IPS-18c (cell line): ENCODE data around the gene ABHD10.

Experiments
- H3K4me3 ChIP-seq: 2 replicates; pipeline ENCODE4 v1.7.0; 2013; ENCODE audit warnings: low read depth, mild to moderate bottlenecking, low read length, moderate library complexity; ENCODE audit not compliant: insufficient read depth
- H3K9me3 ChIP-seq: one replicate; pipeline ENCODE4 v1.6.1; 2013; ENCODE audit warnings: mild to moderate bottlenecking, low read length, moderate library complexity; ENCODE audit not compliant: control insufficient read depth, insufficient read depth

Gene ABHD10

DNA sequence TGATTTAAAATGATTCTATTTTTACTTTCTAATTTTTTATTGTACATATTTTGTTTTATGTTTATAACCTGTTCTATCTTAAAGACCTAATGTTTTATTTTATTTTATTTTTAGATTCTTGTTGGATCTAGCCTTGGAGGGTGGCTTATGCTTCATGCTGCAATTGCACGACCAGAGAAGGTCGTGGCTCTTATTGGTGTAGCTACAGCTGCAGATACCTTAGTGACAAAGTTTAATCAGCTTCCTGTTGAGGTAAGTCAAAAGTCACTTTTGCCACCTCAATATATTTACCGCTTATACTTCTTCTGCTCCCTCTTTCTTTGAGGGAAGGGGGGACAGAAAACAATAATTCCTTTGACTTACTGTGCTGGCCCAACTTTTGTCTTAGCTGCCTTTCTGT lies 8.0 kb downstream of the ABHD10 start:
- no peaks in the 10 kb centered on the region for H3K9me3 ChIP-seq
- H3K4me3 ChIP-seq: no peak overlapping the region

DNA sequence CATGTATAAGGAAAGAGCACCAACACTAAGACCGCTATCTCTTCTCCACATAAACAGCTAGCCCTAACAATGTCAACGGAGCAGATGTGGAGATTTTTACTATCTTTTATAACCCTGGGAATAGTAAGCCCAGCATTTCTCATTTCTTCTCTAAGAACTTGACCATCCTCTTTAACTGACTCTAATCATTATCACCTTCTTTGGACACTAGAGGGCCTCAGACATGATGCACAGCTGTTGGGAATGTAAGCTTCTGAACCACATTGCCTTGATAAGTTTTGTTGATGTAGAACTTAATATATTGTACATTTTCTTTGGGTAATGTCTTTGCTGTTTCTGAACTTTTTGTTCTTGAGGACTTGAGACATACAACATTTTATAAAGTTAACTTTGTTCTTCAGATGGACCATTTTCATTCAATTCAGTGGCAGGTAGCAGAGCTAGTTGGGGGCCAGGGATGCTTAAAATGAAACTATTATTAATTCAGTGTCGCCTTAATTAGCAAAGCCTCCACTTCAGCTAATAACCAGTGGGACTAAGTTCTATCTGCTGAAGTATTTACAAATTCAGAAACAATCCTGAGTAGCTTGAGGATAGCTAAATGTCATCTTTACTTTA lies 10.3 kb downstream of the ABHD10 start:
- no peaks in the 10 kb centered on the region for H3K9me3 ChIP-seq
- H3K4me3 ChIP-seq: no peak overlapping the region

DNA sequence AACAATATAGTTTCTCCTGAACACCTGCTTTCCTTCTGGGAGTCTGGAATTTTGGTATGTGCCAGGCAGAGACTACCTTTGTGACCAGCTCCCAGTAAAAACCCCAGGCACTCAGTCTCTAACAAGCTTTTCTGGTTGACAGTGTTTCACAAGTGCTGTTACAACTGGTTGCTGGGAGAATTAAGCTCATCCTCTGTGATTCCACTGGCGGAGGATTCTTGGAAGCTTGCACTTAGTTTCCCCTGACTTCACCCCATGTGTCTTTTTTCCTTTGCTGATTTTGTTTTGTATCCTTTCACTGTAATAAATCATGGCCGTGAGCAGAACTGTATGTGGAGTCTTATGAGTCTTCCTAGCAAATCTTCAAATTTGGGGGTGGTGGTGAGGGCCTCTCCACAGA lies 14.2 kb downstream of the ABHD10 start:
- no peak overlapping the region for H3K4me3 ChIP-seq
- no peaks in the 10 kb centered on the region for H3K9me3 ChIP-seq

DNA sequence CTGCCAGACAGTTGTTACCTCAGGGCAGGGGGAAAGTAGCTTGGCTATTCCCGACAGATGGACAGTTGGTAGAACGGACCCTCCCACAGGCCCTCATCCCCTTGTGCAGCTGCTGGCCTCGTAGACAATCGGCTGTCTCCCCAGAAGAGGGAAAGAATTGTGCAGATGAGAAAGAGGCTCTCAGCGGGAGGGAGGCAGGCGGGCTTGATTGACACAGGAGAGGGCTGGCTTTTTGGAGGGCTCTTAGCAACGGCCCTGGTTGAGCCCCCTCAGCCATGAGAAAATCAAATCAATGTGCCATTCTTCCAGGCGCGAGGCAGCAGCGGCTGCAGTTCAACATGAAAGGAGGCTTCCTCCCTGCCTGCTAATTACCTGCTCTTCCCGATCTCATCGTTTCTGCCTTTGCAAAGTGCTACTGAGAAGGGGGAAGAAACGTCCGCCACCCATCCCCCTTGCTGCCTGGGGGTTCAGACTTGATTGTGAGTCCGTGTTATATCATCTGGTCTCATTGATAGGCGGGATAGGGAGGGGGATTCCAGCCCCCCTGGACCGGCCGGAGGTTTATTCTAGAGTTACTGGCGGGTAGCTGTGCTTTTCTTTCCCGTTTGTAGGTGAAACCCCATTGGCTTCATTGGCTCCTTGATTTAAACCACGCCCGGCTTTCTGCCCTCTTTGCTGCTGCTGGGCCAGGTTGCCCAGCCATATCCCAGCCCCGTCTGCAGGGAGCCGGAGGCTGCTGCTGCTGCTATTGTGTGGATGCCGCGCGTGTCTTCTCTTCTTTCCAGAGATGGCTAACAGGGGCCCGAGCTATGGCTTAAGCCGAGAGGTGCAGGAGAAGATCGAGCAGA lies 20.0 kb downstream of the ABHD10 start, which contains the start of gene TAGLN3:
Gene TAGLN3 (plus strand): TSS at position 287 of the 848 bp plus-strand sequence. CDS start 501 bp downstream, at position 788.
- peak within 1 kb of the TSS; percentile 72 for H3K4me3 ChIP-seq
- H3K9me3 ChIP-seq: no peaks in the 10 kb centered on the region

DNA sequence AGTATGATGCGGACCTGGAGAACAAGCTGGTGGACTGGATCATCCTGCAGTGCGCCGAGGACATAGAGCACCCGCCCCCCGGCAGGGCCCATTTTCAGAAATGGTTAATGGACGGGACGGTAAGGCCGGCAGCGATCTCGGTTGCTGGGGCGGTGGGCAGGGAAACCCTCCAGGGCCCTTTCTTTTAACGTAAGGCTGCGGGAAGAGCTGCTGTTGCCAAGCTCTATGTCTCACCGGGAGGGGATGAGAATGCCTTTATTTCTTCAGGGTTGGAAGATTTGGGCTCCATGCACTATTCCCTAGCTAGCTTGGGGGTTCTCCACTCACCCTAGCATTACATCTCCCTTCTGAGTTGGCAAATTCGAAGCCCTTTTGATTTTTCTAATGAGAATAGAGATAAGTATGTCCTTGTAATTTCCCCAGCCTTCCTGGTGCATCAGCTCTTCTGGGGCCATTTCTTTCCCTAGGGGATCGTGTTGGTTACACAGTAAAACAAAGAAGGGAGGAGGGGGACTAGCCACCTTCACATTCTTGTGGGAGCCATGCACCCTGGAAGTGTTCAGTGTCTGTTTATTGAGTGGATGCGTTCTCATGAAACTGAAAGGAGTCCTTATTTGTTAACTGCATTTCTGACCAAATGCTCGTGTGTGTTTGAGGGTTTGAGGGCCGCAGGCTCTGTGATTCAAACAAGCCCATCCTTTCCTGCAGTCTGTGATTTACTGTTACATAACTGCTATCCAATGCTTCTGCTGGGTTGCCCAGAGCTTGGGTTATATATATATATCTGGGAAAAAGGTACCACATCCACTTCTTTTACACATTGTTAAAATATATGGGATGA lies 20.9 kb downstream of the ABHD10 start:
- Histone ChIP-seq H3K9me3 (no peaks in the 10 kb centered on the region), H3K4me3 (peak overlapping the region; percentile 72)

DNA sequence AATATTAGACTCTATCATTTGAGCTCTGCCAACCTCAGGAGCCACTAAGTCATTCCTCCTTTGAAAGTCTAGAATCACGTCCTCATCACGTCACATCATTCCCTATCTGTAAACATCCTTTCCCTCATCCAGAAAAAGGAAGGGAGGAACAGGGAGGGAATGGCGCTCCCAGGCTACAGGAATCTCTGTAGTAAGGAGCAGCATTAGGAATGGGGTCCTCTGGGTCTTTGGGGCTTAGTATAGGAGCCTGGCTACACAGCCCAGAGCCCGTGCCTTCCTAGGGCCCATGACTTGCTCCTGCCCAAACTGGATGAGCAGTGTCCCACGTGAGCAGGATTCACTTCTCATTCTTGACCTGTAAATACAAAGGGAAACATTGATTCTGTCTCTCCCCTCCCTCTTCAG lies 21.5 kb downstream of the ABHD10 start:
- peak overlapping the region; percentile 72; the same call in 1 of the 2 replicates for H3K4me3 ChIP-seq
- no peaks in the 10 kb centered on the region for H3K9me3 ChIP-seq

DNA sequence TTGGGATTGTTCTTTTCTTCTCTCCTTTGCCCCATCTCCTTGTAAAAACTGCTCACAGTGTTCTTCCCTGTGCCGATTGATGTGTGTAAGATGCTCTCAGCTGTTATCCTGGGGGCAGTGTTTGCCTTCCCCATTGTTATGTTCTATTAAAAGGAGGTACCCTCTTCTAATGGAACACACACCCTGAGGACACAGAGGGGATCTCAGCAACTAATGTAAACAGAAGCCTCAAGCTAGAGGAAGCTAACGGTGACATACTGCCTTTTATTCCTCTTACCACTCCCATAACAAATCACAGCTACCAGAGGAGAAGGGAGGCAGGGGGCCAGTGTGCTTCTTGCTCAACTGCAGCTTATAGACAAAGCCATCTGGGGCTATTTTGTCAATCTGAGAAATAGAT lies 22.1 kb downstream of the ABHD10 start:
- Histone ChIP-seq H3K4me3 (no peak overlapping the region), H3K9me3 (no peaks in the 10 kb centered on the region)

DNA sequence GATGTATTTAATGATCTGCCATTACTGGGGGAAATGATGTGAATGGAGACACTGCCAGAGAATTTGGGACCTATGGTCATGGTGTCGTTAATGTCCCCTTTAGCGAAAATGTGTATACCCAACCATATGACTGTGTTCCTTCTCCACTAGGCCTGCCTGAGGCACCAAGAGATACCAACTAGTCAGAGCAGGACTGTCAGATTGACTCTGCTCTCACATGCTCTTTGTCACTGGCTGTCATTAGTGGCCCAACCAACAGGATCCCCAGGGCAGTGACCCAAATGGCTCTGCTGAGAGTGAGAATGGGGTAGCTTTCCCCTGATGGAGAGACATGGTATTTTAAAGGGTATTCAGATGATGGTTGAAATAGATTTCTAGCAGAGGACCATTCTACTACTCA lies 22.7 kb downstream of the ABHD10 start:
- Histone ChIP-seq H3K9me3 (no peaks in the 10 kb centered on the region), H3K4me3 (no peak overlapping the region)

DNA sequence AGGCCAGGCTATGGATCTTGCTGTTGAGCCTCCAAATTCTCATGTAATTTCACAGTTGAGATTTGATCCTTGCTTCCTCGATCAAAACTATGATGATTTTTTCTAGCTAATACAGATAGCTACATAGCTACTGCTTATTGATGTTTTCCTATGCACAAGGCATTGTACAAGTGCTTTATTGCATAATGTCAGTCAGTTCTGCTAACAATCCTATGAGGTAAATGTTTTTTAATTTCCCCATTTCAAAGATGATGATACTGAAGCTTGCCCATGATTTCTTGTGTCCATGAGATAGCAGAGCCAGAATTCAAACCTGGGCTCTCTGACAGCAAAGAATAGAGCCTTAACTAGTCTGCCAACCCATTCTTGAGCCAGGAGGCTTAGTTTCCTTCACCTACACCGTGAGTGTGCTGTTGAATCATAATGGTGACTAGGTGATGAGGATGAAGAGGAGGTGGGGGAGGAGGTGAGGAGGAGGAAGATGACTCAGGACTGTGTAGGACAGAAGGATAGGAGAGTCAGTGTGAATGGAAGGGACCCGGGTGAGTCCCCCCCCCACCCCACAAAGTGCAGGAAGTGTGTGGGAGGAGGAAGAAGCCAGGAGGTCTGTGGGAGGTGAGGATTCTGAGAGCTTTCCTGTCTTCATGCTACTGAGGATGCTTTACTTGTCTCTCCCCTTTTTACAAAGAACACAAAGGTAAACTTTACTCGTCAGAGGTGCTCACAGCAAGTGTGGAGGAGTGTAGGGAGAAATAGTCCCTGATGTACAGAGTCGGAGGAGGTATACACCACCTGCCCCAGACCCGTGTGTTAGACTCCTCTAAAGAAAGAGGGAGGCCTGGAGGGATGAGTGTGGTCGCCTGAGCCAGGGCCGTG lies 23.5 kb downstream of the ABHD10 start:
- Histone ChIP-seq H3K4me3 (no peak overlapping the region), H3K9me3 (no peaks in the 10 kb centered on the region)

DNA sequence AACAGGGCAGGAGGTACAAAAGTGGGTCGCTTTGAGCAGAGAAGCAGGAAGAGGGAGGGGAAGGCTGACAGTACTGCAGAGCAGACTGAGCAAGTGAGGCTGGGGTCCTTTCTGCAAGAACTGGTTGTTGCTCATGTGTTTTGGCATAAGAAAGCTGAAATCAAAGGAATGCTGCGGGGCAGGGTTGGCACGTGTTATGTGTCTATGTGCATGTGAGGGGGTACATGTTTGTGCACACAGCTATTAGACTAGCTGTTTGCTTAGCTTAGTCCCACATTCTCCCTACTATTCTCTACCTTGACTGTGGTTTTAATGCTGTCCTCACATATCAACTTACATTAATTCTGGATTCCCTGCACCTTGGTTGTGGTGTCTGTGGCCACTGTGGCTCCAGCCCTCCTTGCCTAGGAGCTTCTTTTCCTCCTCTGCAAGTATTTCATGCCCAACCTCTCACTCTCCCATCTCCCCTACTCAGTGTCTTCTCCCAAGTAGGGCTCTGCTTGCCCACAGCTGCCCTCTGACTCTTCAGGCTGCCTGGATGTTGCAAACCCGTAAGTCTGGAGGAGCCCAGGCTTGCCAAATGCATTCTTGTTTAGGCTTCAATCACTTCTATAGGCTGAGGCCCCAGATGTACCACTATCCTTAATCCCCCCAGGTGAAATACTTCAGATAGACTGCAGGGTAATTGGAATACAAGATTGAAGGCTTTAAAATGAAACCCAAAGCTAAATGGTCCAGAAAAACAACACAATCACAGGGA lies 24.7 kb downstream of the ABHD10 start:
- no peak overlapping the region for H3K4me3 ChIP-seq
- H3K9me3 ChIP-seq: no peaks in the 10 kb centered on the region

DNA sequence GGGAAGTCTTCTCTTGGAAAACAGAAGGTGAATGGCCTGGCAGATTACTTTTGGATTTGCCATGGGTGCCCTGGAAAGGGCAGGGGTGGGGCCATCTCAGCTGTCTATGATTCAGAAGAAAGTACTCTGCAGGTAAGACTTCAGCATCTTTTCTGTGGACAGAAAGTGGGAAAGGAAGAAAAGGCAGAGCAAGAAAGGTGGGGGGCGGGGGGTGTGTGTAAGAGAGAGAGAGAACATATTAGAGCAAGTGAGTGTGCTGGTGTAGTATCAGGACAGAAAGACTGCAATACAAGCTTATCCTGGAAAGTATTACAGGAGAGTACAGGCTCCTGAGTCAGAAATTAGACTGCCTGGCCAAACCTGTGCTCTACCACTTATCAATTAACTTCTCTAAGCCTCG lies 25.4 kb downstream of the ABHD10 start:
- H3K9me3 ChIP-seq: no peaks in the 10 kb centered on the region

DNA sequence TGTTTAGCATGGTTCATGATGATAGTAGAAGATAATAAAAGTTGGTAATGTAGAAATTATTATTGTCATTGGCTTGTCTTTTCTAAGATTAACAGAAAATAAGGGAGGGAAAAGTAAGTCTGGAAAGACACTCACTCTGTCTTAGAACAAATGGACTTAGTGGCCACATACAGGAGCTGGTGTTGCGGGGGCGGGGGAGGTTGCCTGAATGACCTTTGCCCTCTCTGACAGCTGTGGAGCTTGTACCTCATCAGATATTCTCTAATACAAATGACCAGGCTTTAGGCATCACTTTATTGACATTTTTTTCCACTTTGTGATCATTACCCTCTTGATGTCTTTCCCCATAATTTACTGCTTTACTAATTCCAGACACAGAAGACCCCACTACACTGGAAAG lies 25.8 kb downstream of the ABHD10 start:
- Histone ChIP-seq H3K9me3 (no peaks in the 10 kb centered on the region), H3K4me3 (no peak overlapping the region)

More for the DNA sequence above, 25.4 kb downstream of the ABHD10 start:
- no peak overlapping the region for H3K4me3 ChIP-seq

DNA sequence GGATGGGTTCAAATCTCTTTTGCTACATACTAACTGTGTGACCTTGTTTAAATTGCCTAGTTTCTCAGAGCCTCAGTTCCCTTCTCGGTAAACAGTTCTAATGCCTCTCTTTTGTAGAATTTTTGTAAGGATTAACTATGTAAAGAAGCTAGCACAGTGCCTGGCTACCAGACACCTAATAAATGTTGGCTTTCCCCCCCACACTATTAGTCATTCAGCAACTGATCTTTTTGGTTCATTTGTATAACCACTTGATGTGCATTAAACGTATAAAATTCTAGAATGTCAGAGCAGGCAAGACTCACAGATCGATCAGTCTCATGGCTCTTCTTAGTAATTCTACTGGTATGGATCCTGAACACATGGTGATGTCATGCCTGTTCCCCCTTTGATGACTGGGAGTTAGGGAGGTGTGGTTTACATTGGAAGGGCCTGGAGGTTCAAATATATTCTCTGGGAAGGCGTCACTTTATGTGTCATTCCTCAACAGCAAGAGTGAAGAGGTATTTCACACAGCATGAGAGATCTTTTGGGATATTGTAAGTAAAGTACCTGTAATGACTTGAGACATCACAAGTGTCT lies 26.4 kb downstream of the ABHD10 start:
- no peaks in the 10 kb centered on the region for H3K9me3 ChIP-seq
- no peak overlapping the region for H3K4me3 ChIP-seq

DNA sequence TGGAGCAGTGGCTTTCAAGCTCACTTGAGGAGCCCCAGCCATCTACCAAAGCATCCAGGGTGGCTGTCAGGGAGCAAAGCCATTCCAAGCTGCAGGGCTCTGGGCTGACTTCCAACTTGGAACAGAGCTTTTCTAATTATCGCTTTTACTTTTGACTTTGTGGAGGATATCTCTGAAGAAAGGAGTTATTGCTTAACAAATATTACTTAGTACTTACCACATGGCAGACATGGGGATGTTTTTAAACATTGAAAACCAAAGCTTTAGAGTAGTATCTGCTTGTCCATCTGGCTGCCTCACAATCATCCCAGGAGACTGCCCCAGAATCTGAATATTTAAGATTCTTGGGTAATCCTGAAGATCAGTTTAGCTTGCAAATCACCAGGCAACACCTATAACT lies 28.8 kb downstream of the ABHD10 start:
- Histone ChIP-seq H3K9me3 (no peaks in the 10 kb centered on the region), H3K4me3 (no peak overlapping the region)

DNA sequence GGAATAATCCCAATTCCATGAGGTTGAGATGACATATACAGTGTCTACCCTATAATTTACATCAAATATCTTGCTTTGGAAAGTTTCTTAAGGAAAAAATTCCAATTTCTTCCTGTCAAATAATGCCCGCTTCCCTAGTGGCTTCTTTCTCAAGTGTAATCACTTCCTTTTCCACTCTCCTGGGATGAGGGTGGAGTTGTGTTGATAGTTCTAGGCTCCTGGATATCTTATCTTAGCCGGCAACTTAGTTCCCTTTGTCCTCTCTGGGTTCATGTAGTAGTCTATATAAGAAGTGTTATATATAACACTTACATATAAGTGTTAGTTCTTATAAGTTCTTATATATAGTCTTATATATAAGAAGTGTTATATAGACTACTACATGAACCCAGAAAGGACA lies 30.8 kb downstream of the ABHD10 start:
- H3K9me3 ChIP-seq: no peaks in the 10 kb centered on the region

DNA sequence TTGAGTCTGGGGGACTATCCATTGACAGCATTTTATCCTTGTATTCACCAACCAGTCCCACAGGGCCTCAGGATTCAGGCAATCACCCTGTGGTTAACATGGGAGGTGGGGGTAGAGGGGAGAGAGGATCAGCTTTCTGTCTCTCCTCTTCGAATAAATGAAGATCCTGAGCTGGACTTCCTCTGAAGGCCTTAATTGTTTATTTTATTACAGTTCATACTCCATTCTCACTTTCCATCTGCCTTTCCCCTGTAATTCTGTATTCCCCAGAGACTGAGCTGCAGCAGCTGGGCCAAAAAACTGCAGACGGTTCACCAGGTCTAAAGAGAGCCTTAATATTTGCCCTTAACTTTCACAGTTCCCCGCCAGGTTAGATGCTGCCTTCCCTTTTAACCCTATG lies 31.8 kb downstream of the ABHD10 start:
- H3K4me3 ChIP-seq: no peak overlapping the region
- no peaks in the 10 kb centered on the region for H3K9me3 ChIP-seq

More for the DNA sequence above, 30.8 kb downstream of the ABHD10 start:
- no peak overlapping the region for H3K4me3 ChIP-seq
